ENCODE measurements around the gene NOX5. TPM values are rescaled to one million over a fixed set of nuclear protein-coding genes. Genes with fewer than 3 reads are reported as not detected.

Gene NOX5
- total and polyA plus RNA-seq, 2 donors (not counting 1 experiment from before 2014, with no cell fraction given), result 0.01 to 0.05 TPM

DNA sequence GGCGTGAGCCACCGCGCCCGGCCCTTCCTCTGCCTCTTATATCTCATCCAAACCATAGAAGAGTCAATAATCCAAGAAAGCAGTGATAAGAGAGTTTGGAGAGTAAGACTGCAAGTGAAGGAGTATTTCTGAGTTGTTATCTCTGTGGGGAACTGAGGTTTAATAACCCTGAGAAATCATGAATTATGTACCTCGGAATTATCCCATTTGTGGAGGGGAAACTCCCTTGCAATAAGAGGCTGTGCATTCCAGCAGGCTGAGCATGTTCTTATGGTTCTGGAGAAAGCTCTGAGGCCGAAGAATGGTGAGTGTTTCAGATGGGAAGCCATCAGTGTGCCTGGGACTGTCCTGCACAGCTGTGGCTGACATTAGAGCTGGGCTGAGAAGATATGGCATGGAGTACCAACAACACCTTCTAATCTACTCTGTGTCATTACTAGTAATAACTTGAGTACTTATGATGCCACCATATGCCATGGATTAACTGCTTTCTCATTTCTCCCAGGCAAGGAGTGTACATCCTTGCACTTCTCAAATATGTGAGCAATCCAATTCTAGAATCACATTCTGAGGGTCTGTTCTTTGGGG, 31.4 kb upstream of the NOX5 start:
- peaks cover 10% of the 10 kb centered on the region for H3K27me3 Mint-ChIP-seq
- Histone ChIP-seq H3K4me1 (ENCODE audit: control insufficient read depth in 2 of 2, insufficient read depth in 2 of 2, low read length in 2 of 2) (no peaks in the 10 kb centered on the region), H3K27me3 (replicated peaks in 1 of 4; ENCODE audit: control extremely low read depth in 1 of 4, control insufficient read depth in 3 of 4, insufficient read depth in 4 of 4, low read length in 3 of 4) (peaks cover 0 to 5% (median 0%) of the 10 kb centered on the region in 4 experiments), H3K9ac (ENCODE audit: low read length) (no peak overlapping the region), H3K27ac (ENCODE audit: low read length in 2 of 2) (no peak overlapping the region), H3K79me2 (ENCODE audit: control insufficient read depth, insufficient read depth, low read length) (no peaks in the 10 kb centered on the region), H3K4me2 (replicated peaks; ENCODE audit: low read depth, low read length, poor library complexity, severe bottlenecking) (no peak overlapping the region), H3K36me3 (replicated peaks in 1 of 2; ENCODE audit: control extremely low read depth in 1 of 2, control insufficient read depth in 1 of 2, extremely low read depth in 1 of 2, insufficient read depth in 2 of 2, low read length in 1 of 2) (no peaks in the 10 kb centered on the region), H4K20me1 (ENCODE audit: control insufficient read depth, insufficient read depth, low read length, poor library complexity, severe bottlenecking) (no peaks in the 10 kb centered on the region), H3K9me3 (ENCODE audit: control extremely low read depth in 1 of 3, control insufficient read depth in 2 of 3, insufficient read depth in 1 of 3, low read length in 2 of 3) (no peaks in the 10 kb centered on the region), H2AFZ (ENCODE audit: insufficient read depth, low read depth, low read length, poor library complexity, severe bottlenecking) (no peak overlapping the region), H3K4me3 (ENCODE audit: control extremely low read depth in 1 of 5, extremely low read depth in 1 of 5, insufficient read depth in 1 of 5, low read depth in 2 of 5, low read length in 4 of 5) (no peak overlapping the region)
- DNase-seq, result no peak
- H3K27ac Mint-ChIP-seq, result no peak overlapping the region
- no peaks in the 10 kb centered on the region for H3K4me1 Mint-ChIP-seq
- no peak for ATAC-seq (ENCODE audit: low read depth)
- TF ChIP-seq, protein P1, sequence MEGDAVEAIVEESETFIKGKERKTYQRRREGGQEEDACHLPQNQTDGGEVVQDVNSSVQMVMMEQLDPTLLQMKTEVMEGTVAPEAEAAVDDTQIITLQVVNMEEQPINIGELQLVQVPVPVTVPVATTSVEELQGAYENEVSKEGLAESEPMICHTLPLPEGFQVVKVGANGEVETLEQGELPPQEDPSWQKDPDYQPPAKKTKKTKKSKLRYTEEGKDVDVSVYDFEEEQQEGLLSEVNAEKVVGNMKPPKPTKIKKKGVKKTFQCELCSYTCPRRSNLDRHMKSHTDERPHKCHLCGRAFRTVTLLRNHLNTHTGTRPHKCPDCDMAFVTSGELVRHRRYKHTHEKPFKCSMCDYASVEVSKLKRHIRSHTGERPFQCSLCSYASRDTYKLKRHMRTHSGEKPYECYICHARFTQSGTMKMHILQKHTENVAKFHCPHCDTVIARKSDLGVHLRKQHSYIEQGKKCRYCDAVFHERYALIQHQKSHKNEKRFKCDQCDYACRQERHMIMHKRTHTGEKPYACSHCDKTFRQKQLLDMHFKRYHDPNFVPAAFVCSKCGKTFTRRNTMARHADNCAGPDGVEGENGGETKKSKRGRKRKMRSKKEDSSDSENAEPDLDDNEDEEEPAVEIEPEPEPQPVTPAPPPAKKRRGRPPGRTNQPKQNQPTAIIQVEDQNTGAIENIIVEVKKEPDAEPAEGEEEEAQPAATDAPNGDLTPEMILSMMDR (IDR thresholded peaks at IDR 0.05), result no peak
- no peak for TF ChIP-seq EZH2 (IDR thresholded peaks at IDR 0.05; ENCODE audit: borderline replicate concordance, insufficient read depth, low read depth, low read length, poor library complexity, severe bottlenecking)
- peaks cover 2% of the 10 kb centered on the region for H3K9me3 Mint-ChIP-seq (ENCODE audit: insufficient read depth)
- CTCF ChIA-PET, result no interaction called here
- intact Hi-C loops (cut with micrococcal nuclease), result no loop called here
- POLR2A ChIA-PET, result no interaction called here
- no peak overlapping the region for H3K4me3 Mint-ChIP-seq
- WGBS (ENCODE audit: insufficient coverage), result 80% methylated on average over 2 of the region's 6 CpGs

- no peaks in the 10 kb centered on the region for H3K79me2 ChIP-seq (ENCODE audit: control insufficient read depth, insufficient read depth, low read length)
- H3K27ac ChIP-seq (ENCODE audit: low read length in 2 of 2), result no peak overlapping the region
- H3K4me2 ChIP-seq (replicated peaks; ENCODE audit: low read depth, low read length, poor library complexity, severe bottlenecking), result no peak overlapping the region
- ATAC-seq (ENCODE audit: low read depth) (no peak), DNase-seq (no peak)
- no peaks in the 10 kb centered on the region for H3K36me3 ChIP-seq (replicated peaks in 1 of 2; ENCODE audit: control extremely low read depth in 1 of 2, control insufficient read depth in 1 of 2, extremely low read depth in 1 of 2, insufficient read depth in 2 of 2, low read length in 1 of 2)
- WGBS (ENCODE audit: insufficient coverage), result 100% methylated on average over 2 of the region's 4 CpGs
- no peak overlapping the region for H2AFZ ChIP-seq (ENCODE audit: insufficient read depth, low read depth, low read length, poor library complexity, severe bottlenecking)
- ChIA-PET POLR2A (no interaction called here), CTCF (no interaction called here)
- H3K4me1 ChIP-seq (ENCODE audit: control insufficient read depth in 2 of 2, insufficient read depth in 2 of 2, low read length in 2 of 2), result no peaks in the 10 kb centered on the region
- intact Hi-C loops (cut with micrococcal nuclease), result no loop called here
- H3K27me3 ChIP-seq (replicated peaks in 1 of 4; ENCODE audit: control extremely low read depth in 1 of 4, control insufficient read depth in 3 of 4, insufficient read depth in 4 of 4, low read length in 3 of 4), result peaks cover 0 to 5% (median 0%) of the 10 kb centered on the region in 4 experiments
- no peaks in the 10 kb centered on the region for H3K4me1 Mint-ChIP-seq
- H3K4me3 ChIP-seq (ENCODE audit: control extremely low read depth in 1 of 5, extremely low read depth in 1 of 5, insufficient read depth in 1 of 5, low read depth in 2 of 5, low read length in 4 of 5), result no peak overlapping the region
- H3K9me3 ChIP-seq (ENCODE audit: control extremely low read depth in 1 of 3, control insufficient read depth in 2 of 3, insufficient read depth in 1 of 3, low read length in 2 of 3), result no peaks in the 10 kb centered on the region
- no peaks in the 10 kb centered on the region for H4K20me1 ChIP-seq (ENCODE audit: control insufficient read depth, insufficient read depth, low read length, poor library complexity, severe bottlenecking)
- TF ChIP-seq, protein P1 (IDR thresholded peaks at IDR 0.05), result no peak
- no peak for TF ChIP-seq EZH2 (IDR thresholded peaks at IDR 0.05; ENCODE audit: borderline replicate concordance, insufficient read depth, low read depth, low read length, poor library complexity, severe bottlenecking)
- H3K27ac Mint-ChIP-seq, result no peak overlapping the region
- no peaks in the 10 kb centered on the region for H3K9me3 Mint-ChIP-seq (ENCODE audit: insufficient read depth)
- no peak overlapping the region for H3K4me3 Mint-ChIP-seq
- H3K9ac ChIP-seq (ENCODE audit: low read length), result no peak overlapping the region
- H3K27me3 Mint-ChIP-seq, result peaks cover 19% of the 10 kb centered on the region
Observed at GRCh38 chr15:68983961-68984481, 30.5 kb upstream of the NOX5 start.
